VCaP (cell line): ENCODE measurements around the gene SAMD13.

ENCODE experiments used
- H3K27ac ChIP-seq: fragments of 450-650 bp; 2 replicates; pipeline ENCODE4 v1.5.1; 2017
- CTCF ChIP-seq: fragments of 450-650 bp; conservative IDR thresholded peaks from 2 replicates; pipeline ENCODE4 v1.5.1; 2017; ENCODE audit warnings: mild to moderate bottlenecking, moderate library complexity

Gene SAMD13

GRCh38 chr1:84365225-84366221 lies 64.0 kb downstream of the SAMD13 start:
- no peak for TF ChIP-seq CTCF
- H3K27ac ChIP-seq = no peak overlapping the region

- no peak overlapping the region for H3K27ac ChIP-seq
- TF ChIP-seq CTCF = no peak
These were observed 65.3 kb downstream of the SAMD13 start for GRCh38 chr1:84366786-84367185.

- no peak for TF ChIP-seq CTCF
- H3K27ac ChIP-seq = no peak overlapping the region
These were observed 65.7 kb downstream of the SAMD13 start for GRCh38 chr1:84367219-84367618.

GRCh38 chr1:84368441-84368840 lies 66.9 kb downstream of the SAMD13 start:
- no peak for TF ChIP-seq CTCF
- H3K27ac ChIP-seq = no peak overlapping the region

GRCh38 chr1:84370266-84370665 lies 68.8 kb downstream of the SAMD13 start:
- H3K27ac ChIP-seq = no peak overlapping the region
- TF ChIP-seq CTCF = no peak

- TF ChIP-seq CTCF = no peak
- no peak overlapping the region for H3K27ac ChIP-seq
These were observed 69.4 kb downstream of the SAMD13 start for GRCh38 chr1:84370831-84371394.

GRCh38 chr1:84373436-84374141 lies 72.1 kb downstream of the SAMD13 start:
- TF ChIP-seq CTCF = no peak
- H3K27ac ChIP-seq = no peak overlapping the region
